H1 (cell line): ENCODE measurements around the gene MTMR2. TPM values are rescaled to one million over a fixed set of nuclear protein-coding genes. Genes with fewer than 3 reads are reported as not detected.
A peak's percentile ranks its signal among the peaks of the same experiment; 100 is the strongest.

Experiments
- CTCF ChIA-PET: fragments of 300-600 bp; sonication (Branson Sonifier 250); formaldehyde crosslinking; loops from one replicate; lab custom pipeline; 2021; ENCODE audit not compliant: partially characterized antibody; lab: Charles Lee
- POLR2A ChIA-PET: fragments of 300-600 bp; sonication (Branson Sonifier 250); formaldehyde crosslinking; loops from one replicate; lab custom pipeline; 2021; ENCODE audit warnings: inconsistent platforms; ENCODE audit not compliant: partially characterized antibody; lab: Charles Lee
- DNase-seq, 2 experiments: peaks; one replicate each; pipeline versions ENCODE4 v3.0.0 to v3.0.0-alpha.2; 2010 to 2022; ENCODE audit warnings: low spot score in 2 of 2, low read depth in 1 of 2, mixed read lengths in 1 of 2
- FAIRE-seq: peaks from 2 replicates; lab custom pipeline; 2011; peaks lifted over from hg19 to GRCh38; lab: Jason Lieb, UNC
- H2AFZ ChIP-seq: 2 replicates; pipeline ENCODE4 v1.8.1; 2012; ENCODE audit warnings: low read length, inconsistent platforms
- H2AK5ac ChIP-seq: 2 replicates; pipeline ENCODE4 v1.6.1; 2013; ENCODE audit warnings: low read depth, low read length
- H2BK120ac ChIP-seq: replicated peaks from 2 replicates; pipeline ENCODE3; 2013; ENCODE audit warnings: low read depth, low read length, inconsistent platforms
- H2BK12ac ChIP-seq: 2 replicates; pipeline ENCODE4 v1.6.1; 2013; ENCODE audit warnings: low read depth, low read length
- H2BK15ac ChIP-seq: 2 replicates; pipeline ENCODE4 v1.6.1; 2013; ENCODE audit warnings: low read length
- H2BK20ac ChIP-seq: 2 replicates; pipeline ENCODE4 v1.6.1; 2013; ENCODE audit warnings: low read length
- H2BK5ac ChIP-seq: 2 replicates; pipeline ENCODE4 v1.6.1; 2013; ENCODE audit warnings: low read depth, low read length
- H3K14ac ChIP-seq: 2 replicates; pipeline ENCODE4 v1.6.1; 2013; ENCODE audit warnings: inconsistent platforms; ENCODE audit not compliant: insufficient read length
- H3K18ac ChIP-seq: 2 replicates; pipeline ENCODE4 v1.6.1; 2013; ENCODE audit warnings: low read length; ENCODE audit errors: extremely low read depth
- H3K23ac ChIP-seq: 2 replicates; pipeline ENCODE4 v1.6.1; 2013; ENCODE audit warnings: inconsistent platforms; ENCODE audit not compliant: insufficient read length
- H3K23me2 ChIP-seq: 2 replicates; pipeline ENCODE4 v1.6.1; 2013; ENCODE audit warnings: low read depth, low read length
- H3K27ac ChIP-seq: 2 replicates; pipeline ENCODE4 v1.6.1; 2011; ENCODE audit warnings: low read depth, low read length, inconsistent platforms
- H3K27me3 ChIP-seq, 4 experiments: replicated peaks in 1 of 4; 1 replicate in 1 of 4; 2 replicates in 3 of 4; pipeline versions ENCODE4 v1.6.1 to v1.8.1; 2011 to 2013; ENCODE audit warnings: low read length in 3 of 4, mild to moderate bottlenecking in 3 of 4, inconsistent platforms in 2 of 4, mixed read lengths in 2 of 4, moderate library complexity in 1 of 4; ENCODE audit not compliant: control insufficient read depth in 3 of 4, insufficient read depth in 3 of 4; ENCODE audit errors: extremely low read depth in 1 of 4
- H3K36me3 ChIP-seq, 4 experiments: 2 replicates each; pipeline versions ENCODE4 v1.6.1 to v1.8.1; 2011 to 2013; ENCODE audit warnings: mild to moderate bottlenecking in 4 of 4, low read length in 3 of 4, moderate library complexity in 2 of 4, control low read depth in 1 of 4, inconsistent platforms in 1 of 4; ENCODE audit not compliant: insufficient read depth in 4 of 4, control insufficient read depth in 2 of 4
- H3K4ac ChIP-seq: replicated peaks from 2 replicates; pipeline ENCODE3; 2013; ENCODE audit warnings: low read length, low read depth, mixed read lengths, inconsistent platforms; ENCODE audit not compliant: insufficient read length
- H3K4me1 ChIP-seq, 4 experiments: replicated peaks in 1 of 4; 1 replicate in 1 of 4; 2 replicates in 3 of 4; pipeline versions ENCODE4 v1.6.1 to v1.8.1; 2011 to 2013; ENCODE audit warnings: low read length in 3 of 4, inconsistent platforms in 2 of 4, mixed read lengths in 1 of 4; ENCODE audit not compliant: insufficient read depth in 4 of 4, control insufficient read depth in 3 of 4
- H3K4me2 ChIP-seq, 2 experiments: 2 replicates each; pipeline versions ENCODE4 v1.6.1 to v1.8.1; 2011 to 2013; ENCODE audit warnings: low read depth in 2 of 2, low read length in 2 of 2, control low read depth in 1 of 2, inconsistent platforms in 1 of 2, mild to moderate bottlenecking in 1 of 2; ENCODE audit not compliant: insufficient read depth in 1 of 2
- H3K4me3 ChIP-seq, 4 experiments: fragments of 200-600, 300-600 bp in 1 of 4; sonication (generic), shearing (Covaris generic), sonication (Bioruptor Twin) in 1 of 4; 2 replicates each; pipeline versions ENCODE4 v1.5.1 to v1.8.1; 2011 to 2016; ENCODE audit warnings: low read length in 4 of 4, low read depth in 3 of 4, control low read depth in 2 of 4, inconsistent platforms in 2 of 4, mild to moderate bottlenecking in 2 of 4, mixed read lengths in 1 of 4, moderate library complexity in 1 of 4; ENCODE audit not compliant: insufficient read depth in 2 of 4; ENCODE audit errors: extremely low read depth in 1 of 4
- H3K56ac ChIP-seq: replicated peaks from 2 replicates; pipeline ENCODE3; 2013; ENCODE audit warnings: low read depth, mild to moderate bottlenecking, mixed read lengths, low read length, inconsistent platforms; ENCODE audit not compliant: insufficient read length
- H3K79me1 ChIP-seq: 2 replicates; pipeline ENCODE4 v1.6.1; 2013; ENCODE audit warnings: low read depth, low read length, control low read depth
- H3K79me2 ChIP-seq, 2 experiments: 2 replicates each; pipeline versions ENCODE4 v1.6.1 to v1.8.1; 2012 to 2013; ENCODE audit warnings: low read length in 2 of 2, mild to moderate bottlenecking in 2 of 2, inconsistent platforms in 1 of 2; ENCODE audit not compliant: insufficient read depth in 2 of 2, control insufficient read depth in 1 of 2
- H3K9ac ChIP-seq, 4 experiments: replicated peaks in 1 of 4; 1 replicate in 1 of 4; 2 replicates in 3 of 4; pipeline versions ENCODE4 v1.6.1 to v1.8.1; 2011 to 2013; ENCODE audit warnings: low read depth in 3 of 4, low read length in 3 of 4, control low read depth in 2 of 4, mild to moderate bottlenecking in 2 of 4, moderate library complexity in 2 of 4, inconsistent platforms in 1 of 4; ENCODE audit errors: extremely low read depth in 1 of 4
- H3K9me3 ChIP-seq, 2 experiments: 2 replicates each; pipeline versions ENCODE4 v1.6.1 to v1.8.1; 2012 to 2013; ENCODE audit warnings: mild to moderate bottlenecking in 2 of 2, moderate library complexity in 2 of 2, control low read depth in 1 of 2, inconsistent platforms in 1 of 2, low read depth in 1 of 2, low read length in 1 of 2, mixed read lengths in 1 of 2; ENCODE audit not compliant: insufficient read depth in 2 of 2
- H4K20me1 ChIP-seq, 2 experiments: replicated peaks in 1 of 2; 2 replicates each; pipeline versions ENCODE3 to v1.8.1; 2011 to 2013; ENCODE audit warnings: inconsistent platforms in 2 of 2, low read length in 2 of 2, mild to moderate bottlenecking in 1 of 2; ENCODE audit not compliant: insufficient read depth in 2 of 2, control insufficient read depth in 1 of 2
- H4K5ac ChIP-seq: 2 replicates; pipeline ENCODE4 v1.6.1; 2013; ENCODE audit warnings: low read length, low read depth, mixed read lengths, inconsistent platforms; ENCODE audit not compliant: insufficient read length
- H4K8ac ChIP-seq: 2 replicates; pipeline ENCODE4 v1.8.0; 2013; ENCODE audit warnings: mild to moderate bottlenecking, moderate library complexity, low read length, inconsistent platforms; ENCODE audit not compliant: insufficient read depth; ENCODE audit errors: extremely low read depth
- H4K91ac ChIP-seq: replicated peaks from 2 replicates; pipeline ENCODE3; 2013; ENCODE audit warnings: low read length, mixed read lengths, inconsistent platforms; ENCODE audit not compliant: insufficient read length
- KDM4A ChIP-seq: IDR thresholded peaks from one replicate; pipeline ENCODE4 v1.7.1; 2012; ENCODE audit warnings: low read depth, mild to moderate bottlenecking, moderate library complexity, low read length, inconsistent platforms; ENCODE audit not compliant: severe bottlenecking
- WGBS, 2 experiments: shearing (Covaris generic) in 1 of 2; methylation state at CpG; one replicate each; pipeline versions ENCODE4 v1.1.6 to v1.1.7; 2013 to 2015; ENCODE audit warnings: low lambda C conversion rate in 2 of 2, mixed read lengths in 2 of 2, inconsistent platforms in 1 of 2, low coverage in 1 of 2, missing lambda C conversion rate in 1 of 2; ENCODE audit not compliant: insufficient replicate concordance in 2 of 2, insufficient coverage in 1 of 2, insufficient read length in 1 of 2; ENCODE audit errors: extremely low coverage in 1 of 2, missing lambda C conversion rate in 1 of 2; 5-methylcytosine and 5-hydroxymethylcytosine counted together
- polyA plus RNA-seq, 7 experiments: library from polyadenylated mRNA; depleted of rRNA in 3 of 7; stranded (reverse) in 5 of 7; unstranded in 2 of 7; fragments of >200 nt in 5 of 7; fragments of 200-250 nt in 2 of 7; gene quantifications; 1 replicate in 5 of 7; 2 replicates in 1 of 7; 4 replicates in 1 of 7; pipeline versions ENCODE4 v1.2.1 to v1.2.3, GENCODE V29; 2011 to 2013; ENCODE audit warnings: missing spikeins in 2 of 7, mixed read lengths in 2 of 7
- total RNA-seq: library from RNA; stranded (reverse); fragmentation: NEBNext Ultra II Directional; extraction: Animal tissue kit (Norgen Biotek cat#: 25700); gene quantifications from 2 replicates; pipeline ENCODE4 v1.2.1, GENCODE V29; 2021

Gene MTMR2
- total and polyA plus RNA-seq, 2 of the 8 experiments (the other 6 are each of a cell fraction or from before 2014, with no cell fraction given): 16.7 to 52.9 TPM

- peaks cover 0 to 63% of the 10 kb centered on the region in 2 experiments; a peak in 3 of 4 replicates for H3K79me2 ChIP-seq
- POLR2A ChIA-PET: interaction anchor here (0.6 to 2.4 kb wide), 3 partner anchors 13 to 1199 kb away, joined by 3 to 5 read pairs (median 3); no protein-coding TSS in a partner anchor
- H3K9me3 ChIP-seq: no peaks in the 10 kb centered on the region
- H3K9ac ChIP-seq: no peak overlapping the region
- 0 out of 2 replicates have a peak, but pooled peaks cover 5% of the 10 kb centered on the region for H3K79me1 ChIP-seq
- no peak overlapping the region for H4K5ac ChIP-seq
- H3K27me3 ChIP-seq: no peaks in the 10 kb centered on the region
- no peak overlapping the region for H2AK5ac ChIP-seq
- no peak for DNase-seq
- H3K4ac ChIP-seq: no peak overlapping the region
- no peak overlapping the region for H3K18ac ChIP-seq
- H3K23ac ChIP-seq: no peak overlapping the region
- peak overlapping the region in 1 of 4 experiments; percentile 84; a peak in 2 of 8 replicates for H3K4me3 ChIP-seq
- H2AFZ ChIP-seq: no peak overlapping the region
- no peak overlapping the region for H3K27ac ChIP-seq
- no peak overlapping the region for H3K14ac ChIP-seq
- no peak overlapping the region for H2BK15ac ChIP-seq
- no peak for FAIRE-seq
- no peak overlapping the region for H4K91ac ChIP-seq
- no peak overlapping the region for H2BK12ac ChIP-seq
- no peak overlapping the region for H3K56ac ChIP-seq
- H3K23me2 ChIP-seq: no peaks in the 10 kb centered on the region; the same call in 1 of the 2 replicates
- 68% methylated on average over 2 of the region's 2 CpGs; no CpG with 5 or more reads in 1 of the 2 experiments for WGBS, 2 experiments
- H4K20me1 ChIP-seq: peaks cover 0 to 2% of the 10 kb centered on the region in 2 experiments
- no peak overlapping the region for H4K8ac ChIP-seq
- H3K4me2 ChIP-seq: peak overlapping the region; percentile 67 to 75; a peak in 2 of 4 replicates
- H2BK20ac ChIP-seq: no peak overlapping the region
- CTCF ChIA-PET: interaction anchor here (0.7 to 1.4 kb wide), 3 partner anchors 19 to 133 kb away, joined by 3 to 4 read pairs (median 4); no protein-coding TSS in a partner anchor
- no peaks in the 10 kb centered on the region; a peak in 1 of 7 replicates for H3K4me1 ChIP-seq
- no peaks in the 10 kb centered on the region for H3K36me3 ChIP-seq
- H2BK120ac ChIP-seq: no peak overlapping the region
- no peak overlapping the region for H2BK5ac ChIP-seq
- TF ChIP-seq KDM4A: no peak
Observed at GRCh38 chr11:95922099-95922498, 1.8 kb downstream of the MTMR2 start.
